Measurements from ENCODE around the gene MAML3.

MAML3 gene

DNA sequence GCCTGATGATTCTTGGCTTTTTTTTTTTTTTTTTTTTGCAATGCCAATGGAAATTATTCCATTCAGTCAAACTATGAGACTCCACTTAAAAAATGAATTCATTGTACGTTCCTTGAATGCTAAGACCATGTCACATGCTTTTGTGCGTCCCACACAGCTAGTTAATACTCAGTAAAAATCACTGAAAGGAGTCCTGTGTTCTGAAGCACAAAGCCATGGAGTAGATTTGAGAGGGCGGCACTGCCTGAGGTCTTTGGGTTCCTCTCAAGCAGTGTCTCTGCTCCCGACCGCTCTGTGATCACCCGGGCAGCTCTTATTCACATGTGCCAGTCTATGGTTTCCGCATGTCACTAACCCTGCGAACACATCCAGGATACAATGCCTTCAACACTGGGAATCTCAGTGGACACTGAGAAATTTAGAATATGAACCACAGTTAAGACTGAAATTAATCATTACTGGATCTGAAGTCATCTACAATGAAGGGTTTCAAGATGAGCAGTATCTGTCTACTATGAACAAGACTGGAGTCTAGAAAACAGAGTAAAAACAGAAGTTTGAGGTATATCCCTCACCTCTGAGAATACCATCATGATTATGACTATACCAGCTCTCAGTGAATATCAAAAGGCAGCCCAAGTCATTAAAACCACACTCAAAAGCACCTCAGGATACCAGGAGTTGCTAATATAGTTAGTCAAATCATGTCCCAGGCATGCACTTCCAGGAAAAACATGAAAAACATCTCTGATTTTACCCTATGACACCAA lies 295.4 kb downstream of the MAML3 start:
- ATAC-seq = peak; percentile 95 to 96

DNA sequence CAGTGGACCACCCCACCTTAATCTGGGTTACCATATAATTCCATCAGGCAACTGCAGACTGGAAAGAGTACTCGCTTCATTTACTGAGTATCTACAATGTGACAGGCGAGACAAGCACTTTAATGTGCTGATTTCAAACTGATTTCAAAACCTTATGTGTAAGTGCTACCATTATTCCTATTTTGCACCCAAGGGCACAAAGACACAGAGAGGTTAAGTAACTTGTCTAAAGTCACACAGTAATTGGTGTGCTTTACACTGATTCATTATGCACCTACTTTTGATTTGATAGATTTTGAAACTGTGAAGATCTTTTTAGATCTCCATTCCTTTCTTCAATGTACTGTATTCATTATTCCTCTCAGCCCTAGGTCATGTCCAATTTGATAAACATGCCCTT lies 296.0 kb downstream of the MAML3 start:
- ATAC-seq = no peak

DNA sequence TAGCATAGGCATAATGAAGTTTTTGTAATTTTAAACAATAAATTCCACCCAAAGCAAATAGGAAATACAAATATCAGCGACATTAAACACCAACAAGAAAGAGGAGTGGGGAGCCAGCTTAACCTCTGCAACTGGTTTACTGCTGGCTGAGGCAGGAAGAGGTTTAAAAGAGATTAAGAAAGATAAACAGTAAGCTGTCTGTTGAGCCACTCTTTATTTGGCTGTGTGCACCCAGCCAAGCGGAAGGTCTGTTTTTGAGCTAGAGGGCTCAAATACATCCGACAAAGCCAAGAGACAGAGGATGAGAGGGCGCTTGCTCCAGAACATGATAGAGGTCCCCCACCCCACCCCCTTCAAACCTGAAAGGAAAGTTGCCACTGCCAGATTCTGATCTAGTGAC lies 297.0 kb downstream of the MAML3 start:
- no peak for ATAC-seq

DNA sequence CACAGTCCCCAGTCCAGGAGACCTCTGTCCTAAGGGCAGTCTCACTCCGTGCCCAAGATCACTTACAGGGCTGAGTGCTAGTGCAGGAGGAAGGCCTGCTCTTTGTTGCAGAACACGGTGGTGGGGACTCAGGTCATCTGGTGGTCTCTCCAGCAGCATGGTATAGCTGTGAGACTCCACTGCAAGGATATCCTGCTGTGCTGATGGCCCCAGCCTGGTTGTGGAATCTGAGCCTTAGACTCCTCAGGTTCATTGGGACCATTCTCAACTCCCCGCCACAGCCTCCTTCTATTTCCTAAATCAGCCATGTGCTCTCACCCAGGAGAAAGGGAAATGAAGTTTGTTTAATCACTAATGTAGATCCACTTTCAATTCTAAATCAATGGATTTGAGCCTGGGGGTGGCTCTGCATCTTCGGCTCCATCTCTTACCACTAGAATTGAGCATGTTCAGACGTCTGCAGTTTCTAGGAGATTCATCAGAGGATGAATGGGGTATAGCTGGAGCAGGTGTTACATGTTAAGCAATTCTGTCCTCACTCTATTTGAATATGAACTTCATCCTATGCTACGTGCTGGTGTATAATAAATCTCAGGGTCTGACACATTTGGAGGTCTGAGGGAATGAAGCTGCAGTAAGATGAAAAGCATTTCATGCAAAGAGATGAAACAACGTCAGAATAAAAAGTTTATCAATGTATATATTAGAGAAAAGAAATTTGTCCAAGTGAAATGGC lies 299.1 kb downstream of the MAML3 start:
- no peak for ATAC-seq

DNA sequence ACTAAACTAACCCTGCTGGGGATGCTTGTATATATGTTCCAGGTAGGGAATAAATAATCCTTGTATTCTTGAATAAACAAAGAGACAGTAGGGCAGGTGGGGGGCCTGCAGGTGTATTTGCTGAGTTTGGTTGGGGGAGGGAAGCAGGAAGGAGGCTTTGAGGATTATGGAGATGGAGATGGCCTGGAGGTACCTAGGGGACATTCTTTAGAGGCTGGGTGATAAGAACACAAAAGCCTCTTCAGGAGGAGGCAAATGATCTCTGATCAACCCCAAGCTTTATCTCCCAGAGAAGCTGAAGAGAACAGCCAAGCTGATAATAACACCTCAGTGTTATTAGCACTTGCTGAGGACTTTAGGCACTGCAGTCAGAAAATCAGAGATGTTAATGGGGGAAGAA lies 300.7 kb downstream of the MAML3 start:
- no peak for ATAC-seq

DNA sequence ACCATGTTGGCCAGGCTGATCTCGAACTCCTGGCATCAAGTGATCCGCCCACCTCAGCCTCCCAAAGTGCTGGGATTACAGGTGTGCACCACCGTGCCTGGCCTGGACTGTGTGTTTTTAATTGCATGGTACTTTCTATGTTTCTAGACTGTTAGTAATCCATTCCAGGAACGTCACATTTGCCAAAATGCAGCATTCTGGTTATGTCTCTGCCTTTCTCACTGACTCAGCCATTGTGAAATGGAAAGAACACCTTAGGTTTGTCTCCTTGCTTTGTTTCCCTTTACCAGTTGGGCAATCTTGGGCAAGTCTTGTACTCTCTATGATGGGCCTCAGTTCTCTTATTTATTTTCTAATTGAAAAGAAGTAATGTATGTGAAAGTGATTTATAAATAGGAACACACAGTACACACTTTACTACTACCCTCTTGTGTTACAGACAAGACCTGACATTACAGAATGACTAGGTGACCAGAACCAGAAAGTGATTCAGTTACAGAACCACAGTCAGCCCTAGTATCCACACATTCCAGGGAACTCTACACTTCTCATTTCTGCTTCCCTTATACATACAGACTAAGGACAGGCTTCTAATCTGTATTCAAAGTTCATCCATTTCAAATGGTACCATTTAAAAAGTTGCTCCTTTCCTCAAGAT lies 301.2 kb downstream of the MAML3 start:
- peak in 1 of 2 donors; percentile 27 for ATAC-seq

DNA sequence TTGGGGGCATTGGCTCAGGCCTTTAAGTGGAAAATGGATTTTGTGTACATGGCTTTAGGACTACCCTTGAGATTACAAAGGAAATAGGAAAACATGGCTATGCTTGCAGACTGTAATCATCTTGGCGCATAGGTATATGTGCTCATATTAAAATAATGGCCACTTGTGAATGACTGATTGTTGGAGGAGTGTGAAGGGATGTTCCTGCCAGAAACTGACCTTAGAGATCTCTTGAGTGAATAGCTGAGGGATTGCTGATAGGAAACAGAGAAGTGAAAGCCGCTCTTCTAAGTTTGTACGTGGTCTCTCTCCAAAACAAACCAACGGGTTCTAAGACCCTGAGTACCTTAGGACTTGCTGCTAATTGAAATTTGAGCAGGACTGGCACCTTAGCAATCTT lies 302.3 kb downstream of the MAML3 start:
- ATAC-seq = no peak

DNA sequence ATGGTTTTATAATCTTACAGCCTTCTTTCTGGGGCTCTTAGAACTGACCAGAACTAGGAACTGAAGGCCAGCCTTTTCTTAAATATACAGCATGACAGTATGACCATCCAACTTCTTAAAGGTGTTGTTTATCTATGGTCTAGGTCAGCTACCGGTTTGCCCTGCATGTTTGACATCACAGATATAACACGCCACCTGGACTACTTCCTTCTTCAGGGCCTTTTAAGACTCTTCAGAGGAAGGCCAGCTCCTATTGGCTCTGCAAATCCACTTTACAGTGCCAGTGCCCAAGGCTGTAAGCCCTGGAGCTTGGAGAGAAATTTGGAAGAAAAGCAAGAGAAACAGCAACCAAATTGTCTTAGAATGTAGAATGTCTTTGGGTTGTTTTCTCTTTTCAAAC lies 302.9 kb downstream of the MAML3 start:
- no peak for ATAC-seq

DNA sequence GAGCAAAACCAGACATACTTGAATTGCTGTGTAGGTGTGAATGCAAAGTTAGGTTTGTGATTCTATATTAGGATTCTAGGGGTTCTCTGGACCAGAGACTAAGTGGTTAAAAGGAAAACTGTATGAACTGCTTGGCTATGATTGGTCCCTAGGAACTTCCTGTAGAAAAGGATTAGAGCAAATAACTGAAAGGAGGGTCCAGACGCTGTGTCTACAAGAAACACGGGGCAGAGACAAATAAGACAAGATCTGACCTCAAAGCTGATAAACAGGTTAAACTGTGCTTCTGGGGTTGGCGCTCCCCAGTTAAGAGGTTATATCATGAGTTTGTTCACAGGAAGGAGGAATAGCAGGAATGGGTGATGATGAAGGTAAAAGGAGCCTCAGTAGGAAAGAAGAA lies 304.8 kb downstream of the MAML3 start:
- no peak for ATAC-seq

DNA sequence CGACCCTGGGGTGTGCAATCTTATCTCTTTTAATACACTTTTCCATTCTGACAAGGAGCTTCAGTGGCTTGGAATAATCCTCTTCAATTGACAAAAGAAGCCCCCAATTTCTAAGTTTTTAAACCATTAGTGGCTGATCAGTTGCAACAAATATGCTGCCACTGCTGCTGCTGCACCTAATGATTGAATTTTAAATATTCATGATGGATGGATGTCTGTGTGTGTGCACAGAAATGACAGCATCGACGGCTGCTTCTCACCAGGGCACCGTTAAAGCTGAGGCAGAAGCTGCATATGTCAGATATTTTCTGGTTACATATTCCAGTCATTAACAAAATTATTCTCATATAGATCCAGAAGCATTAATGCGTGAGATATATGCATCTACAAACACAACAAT lies 306.0 kb downstream of the MAML3 start:
- no peak for ATAC-seq

DNA sequence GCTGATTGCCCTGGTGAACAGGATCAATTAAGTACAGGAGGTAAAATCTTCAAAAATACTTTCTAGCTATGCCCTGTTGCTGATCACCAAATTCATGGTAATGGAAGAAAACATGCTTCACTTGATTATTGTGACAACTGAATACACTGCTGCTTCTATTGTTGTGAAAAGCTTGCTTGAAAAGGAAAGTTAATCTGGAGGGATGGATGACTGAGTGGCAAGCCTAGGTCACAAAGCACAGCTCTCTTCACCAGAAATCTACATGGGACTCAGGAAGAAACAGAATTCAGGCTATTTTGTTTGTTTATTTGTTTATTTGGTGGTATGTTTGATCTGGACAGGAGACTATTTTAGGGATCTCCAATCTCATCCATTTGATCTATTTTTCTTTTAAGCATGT lies 306.4 kb downstream of the MAML3 start:
- ATAC-seq = no peak

DNA sequence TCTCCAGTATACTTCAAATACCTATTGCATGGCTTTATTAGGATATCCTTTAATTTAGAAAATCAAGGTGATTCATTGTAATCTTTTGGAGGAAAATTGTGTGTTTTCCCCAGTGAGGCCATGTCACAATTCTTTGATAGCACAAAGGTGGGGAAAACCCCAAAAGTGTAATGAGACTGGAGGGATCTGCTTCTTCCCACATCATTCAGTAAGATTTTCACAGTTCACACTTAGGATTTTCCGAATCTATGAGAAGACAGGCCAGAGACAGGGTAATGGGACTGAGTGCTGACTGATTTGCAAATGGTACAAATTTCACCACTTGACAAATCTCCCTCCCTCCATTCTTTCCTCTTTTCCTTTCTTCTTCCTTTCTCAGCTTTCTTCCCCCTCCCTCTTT lies 307.2 kb downstream of the MAML3 start:
- no peak for ATAC-seq

DNA sequence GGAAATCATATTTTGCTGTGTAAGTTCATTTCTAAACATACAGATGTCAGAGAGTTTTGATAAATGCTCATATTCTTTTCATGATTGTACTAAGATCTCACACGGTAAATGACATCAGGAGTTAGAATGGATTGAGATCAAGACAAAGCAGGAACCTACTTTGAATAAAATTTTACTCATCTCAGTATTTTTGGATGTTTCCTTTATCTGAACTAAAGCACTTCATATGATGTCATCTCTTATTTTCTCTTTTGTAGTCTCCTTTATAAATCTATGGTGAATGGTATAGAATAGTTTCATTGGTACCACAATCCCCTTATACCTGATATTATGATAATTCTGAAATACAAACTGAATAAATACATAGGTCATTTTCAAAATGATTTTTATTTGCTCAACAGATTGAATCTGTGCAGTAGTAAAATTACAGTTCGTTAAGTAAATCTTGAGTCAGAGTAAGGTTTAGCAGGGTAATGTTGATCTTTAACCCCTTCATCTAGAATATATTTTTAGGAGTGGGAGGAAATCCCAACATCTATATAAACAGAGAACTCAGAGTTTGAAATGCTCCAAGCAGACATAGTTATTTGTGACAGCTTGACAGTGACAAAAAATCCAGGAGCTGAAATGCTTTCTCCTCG lies 308.4 kb downstream of the MAML3 start:
- no peak for ATAC-seq

DNA sequence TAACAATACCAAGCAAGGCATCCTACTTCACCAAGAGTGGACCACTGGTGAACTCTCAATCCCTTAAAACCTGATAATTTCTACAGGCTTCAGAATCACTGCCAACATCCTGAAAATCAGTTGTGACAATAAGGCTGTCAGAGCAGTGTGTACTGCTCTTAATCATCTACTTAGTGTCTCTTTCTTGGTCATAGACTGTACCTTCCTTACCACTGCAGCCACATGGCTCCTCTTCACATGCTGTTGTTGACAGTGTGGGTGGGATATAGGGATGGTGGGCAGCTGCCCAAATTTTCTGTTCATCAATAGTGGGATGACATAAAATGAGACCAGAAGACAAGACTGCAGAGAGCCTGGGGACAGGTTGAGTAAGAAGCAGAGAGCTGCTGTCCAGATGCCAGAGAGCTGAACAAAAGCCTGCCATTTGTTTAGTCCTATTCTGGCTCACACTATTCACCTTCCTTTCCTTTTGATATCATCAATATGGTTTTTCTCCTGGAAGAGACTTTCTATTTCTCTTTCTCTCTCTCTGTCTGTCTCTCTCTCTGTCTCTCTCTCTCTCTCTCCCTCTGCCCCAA lies 309.4 kb downstream of the MAML3 start:
- ATAC-seq = no peak

DNA sequence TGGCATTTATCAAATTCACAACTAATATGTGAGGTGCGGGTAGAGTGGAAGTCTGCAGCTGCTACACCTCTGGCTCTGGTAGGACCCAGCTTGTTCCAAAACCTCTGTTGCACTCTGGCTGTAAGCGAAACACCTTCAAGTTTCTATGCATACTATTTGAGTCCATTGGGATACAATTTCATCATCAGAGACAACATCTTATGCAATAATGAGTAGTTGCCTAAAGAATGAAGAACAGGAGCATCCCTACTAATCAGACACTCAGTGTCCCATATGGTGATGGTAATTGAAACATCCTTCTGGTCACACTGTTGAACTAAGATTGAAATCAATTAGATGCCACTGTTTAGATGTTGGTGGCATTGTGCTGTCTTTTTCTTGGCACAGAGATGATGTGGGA lies 309.9 kb downstream of the MAML3 start:
- no peak for ATAC-seq

DNA sequence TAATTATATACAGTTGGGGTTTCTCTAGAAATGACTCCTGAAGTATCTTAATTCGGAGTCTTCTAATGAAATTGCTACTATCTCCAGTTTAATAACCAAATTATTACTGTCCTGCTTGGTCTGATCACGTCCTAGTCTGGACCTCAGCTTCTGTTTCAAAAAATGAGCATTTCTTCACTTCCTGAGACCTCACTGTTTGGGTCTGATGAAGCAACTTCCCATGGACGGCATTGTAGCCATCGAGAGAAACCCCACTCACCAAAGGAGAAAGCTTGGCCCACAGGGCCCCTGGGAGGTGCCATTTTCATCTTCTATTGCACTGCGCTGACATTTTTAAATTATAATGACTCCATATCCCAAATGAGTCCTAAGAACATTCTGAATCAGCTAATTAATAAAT lies 310.3 kb downstream of the MAML3 start:
- ATAC-seq = no peak

DNA sequence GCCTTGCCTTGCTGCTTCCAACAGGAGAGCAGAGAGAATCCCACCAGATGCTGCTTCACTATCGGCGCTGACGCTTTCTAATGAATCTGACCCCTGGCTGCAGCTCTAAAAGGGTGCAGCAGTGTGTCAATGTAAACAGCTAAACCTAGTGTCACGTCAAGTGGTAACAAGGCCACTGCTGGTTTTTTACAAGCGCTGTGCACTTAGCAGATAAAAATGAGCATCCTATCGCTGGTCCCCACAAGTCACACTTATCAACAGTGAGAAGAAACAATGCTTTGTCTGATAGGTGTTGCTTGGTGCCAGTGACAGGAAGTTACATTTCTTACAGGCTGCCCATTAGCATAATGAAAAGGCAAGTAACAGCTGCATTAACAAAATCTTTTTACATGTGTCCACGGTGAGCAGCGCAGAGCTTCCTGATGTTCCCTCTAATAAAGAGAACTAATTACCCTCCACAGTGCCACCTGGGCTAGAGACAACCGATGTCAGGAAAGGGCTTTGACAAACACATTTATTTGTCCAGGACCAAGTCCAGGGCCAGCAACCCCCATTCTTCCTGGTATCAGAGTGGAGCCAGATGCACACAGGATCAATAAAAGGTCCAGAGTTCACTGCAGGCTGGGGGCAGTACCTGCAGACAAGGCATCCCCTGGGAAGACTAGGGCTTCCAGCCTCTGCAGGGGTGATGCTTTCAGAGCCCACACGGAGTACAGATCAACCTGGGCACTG lies 312.4 kb downstream of the MAML3 start:
- no peak for ATAC-seq

DNA sequence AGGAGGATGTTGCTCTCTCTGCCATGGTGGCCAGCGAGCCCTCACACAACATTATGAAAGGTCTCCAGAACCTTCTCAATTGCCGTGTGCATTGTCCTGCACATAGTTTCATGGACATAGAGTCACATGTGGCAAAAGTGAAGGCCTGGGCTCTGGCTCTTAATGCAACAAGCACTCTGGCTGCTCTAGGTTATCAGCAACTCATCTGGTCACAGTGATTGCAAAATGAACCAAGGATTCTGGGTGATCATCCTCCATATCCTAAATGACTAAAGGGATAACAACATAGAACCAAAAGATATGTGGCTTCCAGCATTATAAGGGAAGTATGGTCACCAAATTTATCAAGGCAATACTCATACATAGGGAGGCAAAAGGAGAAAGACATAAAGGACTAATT lies 313.2 kb downstream of the MAML3 start:
- no peak for ATAC-seq

DNA sequence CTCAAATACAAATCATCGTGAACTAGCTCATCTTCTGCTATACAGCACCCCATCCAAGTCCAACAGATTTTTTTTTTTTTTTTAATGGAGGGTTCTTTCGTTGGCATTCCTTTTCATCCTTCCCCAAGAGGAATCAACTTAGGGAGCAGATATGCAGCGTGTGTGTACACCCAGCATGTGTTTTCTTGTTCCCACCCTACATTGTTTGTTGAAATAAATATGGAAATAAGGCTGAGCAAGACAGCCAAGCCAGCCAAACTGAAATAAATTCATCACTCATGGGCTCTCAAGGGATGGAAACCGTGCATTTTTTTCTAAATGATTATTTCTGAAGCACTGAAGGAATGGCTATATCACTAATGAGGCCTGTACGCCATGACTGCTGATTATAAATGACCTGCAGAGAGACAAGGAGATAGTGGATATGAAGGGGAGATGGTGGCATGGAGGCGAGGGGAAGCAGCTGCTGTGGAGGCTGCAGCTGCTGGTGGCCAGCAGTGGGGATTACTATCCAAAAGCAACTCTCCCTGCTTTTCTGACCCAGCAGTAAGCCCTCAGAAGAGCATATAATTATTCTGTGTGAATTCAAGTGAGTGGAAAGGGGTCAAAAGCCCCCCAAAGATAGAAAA lies 314.5 kb downstream of the MAML3 start:
- ATAC-seq = no peak

DNA sequence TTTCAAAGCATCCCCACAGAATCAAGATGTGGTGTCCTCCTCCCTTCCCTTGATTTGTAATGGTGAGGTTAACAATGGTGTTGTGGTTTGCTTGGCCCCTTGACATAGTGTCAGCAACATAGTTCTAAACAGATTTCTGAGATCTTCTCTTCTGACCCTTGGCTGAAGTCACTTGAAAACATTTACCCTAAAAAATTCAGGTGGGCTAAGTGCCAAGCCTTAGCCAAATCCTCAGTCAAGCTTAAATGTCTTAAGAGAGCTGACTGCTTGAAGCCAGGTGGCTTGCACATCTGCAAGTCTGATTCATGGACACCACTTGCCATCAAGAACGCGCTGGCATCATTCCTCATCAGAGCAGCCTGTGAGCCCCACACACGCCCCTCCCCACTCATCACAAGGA lies 315.2 kb downstream of the MAML3 start:
- no peak for ATAC-seq

DNA sequence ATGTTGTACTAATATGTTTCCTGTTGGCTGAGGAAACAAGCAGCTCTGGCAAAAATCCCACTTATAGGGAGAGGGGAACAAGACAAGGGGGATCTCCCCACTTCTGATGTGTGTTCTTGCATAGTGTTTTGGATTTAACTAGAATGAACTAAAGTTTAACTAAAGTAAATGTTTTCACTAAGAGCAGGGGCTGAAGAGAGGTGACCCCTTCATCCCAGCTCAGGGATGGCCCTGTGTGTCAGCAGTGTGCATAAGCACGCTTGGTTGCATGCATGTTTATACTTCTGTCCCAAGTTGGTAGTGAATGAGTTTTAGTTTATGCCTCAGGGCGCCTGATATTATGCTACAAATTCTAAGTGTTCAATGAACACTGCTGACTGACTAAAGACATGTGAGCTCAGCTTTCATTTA lies 319.0 kb downstream of the MAML3 start:
- no peak for ATAC-seq

DNA sequence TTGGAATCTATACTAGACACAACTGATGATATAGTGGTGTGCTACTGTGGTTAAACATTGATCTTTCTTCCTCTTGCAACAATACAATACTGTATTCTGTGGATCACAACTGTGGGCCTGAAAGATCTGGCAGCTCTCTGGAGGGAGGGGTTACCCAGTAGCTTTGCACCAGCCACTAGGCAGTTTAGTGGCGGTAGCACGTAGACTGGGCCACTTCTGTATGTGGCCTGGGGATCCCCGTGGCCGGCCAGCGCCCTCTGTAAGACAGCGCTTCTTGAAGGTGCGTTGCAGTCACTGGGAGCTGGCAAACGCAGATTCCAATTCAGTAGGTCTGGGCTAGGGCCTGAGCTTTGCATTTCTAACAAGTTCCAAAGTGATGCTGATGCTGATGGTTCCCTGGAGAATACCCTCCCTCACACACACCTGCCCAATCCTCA lies 319.7 kb downstream of the MAML3 start:
- ATAC-seq = no peak
